Measurements from ENCODE around the gene LRRC15.
A peak's percentile ranks its signal among the peaks of the same experiment; 100 is the strongest.

LRRC15 gene

GRCh38 chr3:194318511-194319161 is 50.9 kb downstream of the LRRC15 start:
- no peak for DNase-seq (ENCODE audit: low read depth in 2 of 2)

GRCh38 chr3:194316918-194317317 is 52.6 kb downstream of the LRRC15 start:
- DNase-seq (ENCODE audit: low read depth in 2 of 2), result no peak

- DNase-seq (ENCODE audit: low read depth in 2 of 2), result no peak
These were observed 53.6 kb downstream of the LRRC15 start for GRCh38 chr3:194315965-194316361.

- peak; percentile 54 to 78 for DNase-seq (ENCODE audit: low read depth in 2 of 2)
These were observed 54.2 kb downstream of the LRRC15 start for GRCh38 chr3:194315088-194315964.

DNA sequence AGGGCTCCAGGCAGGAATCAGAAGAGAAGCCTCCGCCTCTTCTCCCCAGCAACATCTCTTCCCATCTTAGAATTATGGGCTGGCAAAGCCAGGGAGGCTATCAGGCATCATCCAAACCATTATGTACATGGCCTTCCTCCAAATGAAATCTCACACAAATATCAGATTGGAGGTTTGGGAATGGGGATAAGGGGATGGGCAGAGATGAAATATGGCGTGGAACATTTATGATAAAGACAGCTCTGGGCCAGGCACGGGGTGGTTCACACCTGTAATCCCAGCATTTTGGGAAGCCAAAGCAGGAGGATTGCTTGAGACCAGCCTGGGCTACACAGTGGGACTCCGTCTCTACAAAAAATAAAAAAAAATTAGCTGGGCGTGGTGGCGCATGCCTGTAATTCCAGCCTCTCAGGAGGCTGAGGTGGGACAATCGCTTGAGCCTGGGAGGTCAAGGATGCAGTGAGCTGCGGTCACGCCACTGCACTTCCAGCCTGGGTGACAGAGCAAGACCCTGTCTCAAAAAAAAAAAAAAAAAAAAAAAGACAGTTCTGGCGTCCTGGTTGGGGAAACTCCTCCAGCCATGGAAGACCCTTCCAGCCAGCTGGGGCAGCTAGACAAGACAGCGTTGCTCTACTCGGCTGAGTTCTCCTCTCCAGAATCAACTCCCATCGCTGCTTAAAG is 55.0 kb downstream of the LRRC15 start:
- no peak for DNase-seq (ENCODE audit: low read depth in 2 of 2)

DNA sequence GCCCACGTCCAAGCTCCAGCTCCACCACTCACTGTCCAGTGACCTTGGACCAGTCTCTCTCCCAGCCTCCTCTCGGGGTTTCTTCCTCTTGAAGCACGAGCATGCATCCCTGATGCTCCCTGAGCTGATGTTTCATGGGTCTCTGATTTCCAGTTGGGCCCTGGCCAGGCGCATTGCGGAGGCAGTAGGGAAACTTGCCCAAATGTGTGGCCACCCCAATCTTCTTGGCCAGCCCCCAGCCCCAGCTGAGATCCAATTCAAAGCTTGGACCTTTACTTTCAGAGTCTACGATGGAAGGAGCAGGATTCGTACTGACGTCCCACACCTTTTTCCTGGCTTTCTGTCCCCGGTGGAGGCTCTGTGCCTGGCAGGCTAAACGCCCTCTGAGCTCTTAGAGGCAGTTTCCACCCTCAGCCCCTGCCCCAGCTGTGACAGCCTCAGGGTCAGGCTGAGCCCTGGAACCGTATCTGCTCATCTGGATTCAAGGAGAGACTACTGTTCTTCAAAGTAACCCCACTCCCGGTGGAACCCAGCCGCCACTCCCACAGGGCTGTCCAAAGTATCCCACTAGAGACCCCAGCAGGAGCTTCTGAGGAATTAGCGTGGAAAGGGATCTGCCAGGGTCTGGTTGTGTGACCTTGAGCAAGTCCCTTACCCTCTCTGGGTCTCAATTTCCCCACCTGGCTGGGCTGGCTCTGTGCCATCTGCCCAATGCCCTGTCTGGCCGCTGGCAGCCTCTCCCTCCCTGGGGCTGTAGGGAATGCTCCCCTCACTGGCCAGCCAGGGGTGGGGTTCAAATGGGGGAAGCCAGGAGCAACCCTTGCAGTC is 55.8 kb downstream of the LRRC15 start:
- no peak for DNase-seq (ENCODE audit: low read depth in 2 of 2)

DNA sequence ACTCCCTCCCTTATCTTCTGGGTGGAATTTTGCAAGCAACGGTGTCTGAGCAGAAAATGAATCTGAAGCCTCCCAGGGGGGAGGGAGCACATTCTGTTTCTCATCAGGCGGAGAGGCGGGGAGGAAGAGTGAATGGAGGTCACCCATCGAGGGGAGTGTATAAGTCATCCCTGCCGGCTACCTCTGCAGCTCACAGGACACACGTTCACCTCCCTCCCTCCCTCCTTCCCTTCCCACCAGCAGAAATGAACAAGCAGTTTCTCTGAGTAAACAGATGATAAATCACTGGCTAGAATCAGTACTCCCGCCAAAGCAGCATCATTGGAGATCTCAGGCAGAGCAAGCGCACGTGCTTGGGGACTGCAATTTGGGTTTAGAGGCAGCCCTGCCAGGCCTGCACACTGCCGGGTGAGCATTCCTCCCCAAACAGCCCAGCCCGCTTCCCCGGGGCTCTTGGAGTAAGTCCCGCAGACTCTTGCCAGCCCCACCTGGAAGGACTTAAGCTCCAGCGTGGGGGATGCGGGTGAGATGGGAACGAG is 56.7 kb downstream of the LRRC15 start:
- DNase-seq (ENCODE audit: low read depth in 2 of 2), result no peak

DNA sequence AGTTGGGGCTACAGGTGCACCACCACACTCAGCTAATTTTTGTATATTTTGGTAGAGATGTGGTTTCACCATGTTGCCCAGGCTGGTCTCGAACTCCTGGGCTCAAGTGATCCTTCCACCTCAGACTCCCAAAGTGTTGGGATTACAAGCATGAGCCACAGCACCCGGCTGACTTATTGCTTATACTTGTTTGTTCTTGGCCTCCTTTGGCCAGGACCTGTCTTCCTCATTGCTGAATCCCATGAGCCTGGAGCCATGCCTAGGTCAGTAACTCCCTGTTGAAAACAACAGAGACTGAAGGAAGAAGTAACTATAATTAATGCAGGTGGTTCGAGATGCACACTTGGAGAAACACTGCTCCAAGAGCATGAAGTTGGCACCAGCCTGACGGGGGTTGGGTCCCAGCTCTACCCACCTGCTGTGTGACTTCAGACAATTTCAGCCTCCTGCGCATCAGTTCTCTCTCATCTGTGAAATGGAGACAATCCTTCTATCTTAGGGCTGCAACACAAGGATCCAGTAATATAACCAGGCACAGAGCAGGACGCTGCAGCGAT is 57.3 kb downstream of the LRRC15 start:
- DNase-seq (ENCODE audit: low read depth in 2 of 2), result no peak

DNA sequence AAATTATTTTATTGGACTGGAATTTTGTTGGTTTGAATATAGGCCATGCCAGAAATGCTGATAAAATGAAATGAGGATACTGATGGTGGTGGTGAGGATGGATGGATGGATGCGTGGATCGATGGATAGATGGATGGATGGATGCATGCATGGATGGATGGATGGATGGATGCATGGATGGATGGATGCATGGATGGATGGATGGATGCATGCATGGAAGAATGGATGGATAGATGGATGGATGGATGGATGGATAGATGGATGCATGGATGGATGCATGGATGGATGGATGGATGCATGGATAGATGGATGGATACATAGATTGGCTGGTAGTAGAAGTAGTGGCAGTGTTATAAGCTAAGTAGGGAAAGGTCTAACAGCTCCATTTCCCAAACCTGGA is 58.5 kb downstream of the LRRC15 start:
- DNase-seq (ENCODE audit: low read depth in 2 of 2), result no peak

GRCh38 chr3:194310060-194310835 is 59.3 kb downstream of the LRRC15 start:
- no peak for DNase-seq (ENCODE audit: low read depth in 2 of 2)

- DNase-seq (ENCODE audit: low read depth in 2 of 2), result no peak
These were observed 60.7 kb downstream of the LRRC15 start for GRCh38 chr3:194308601-194309449.

GRCh38 chr3:194307849-194308248 is 61.7 kb downstream of the LRRC15 start:
- DNase-seq (ENCODE audit: low read depth in 2 of 2), result no peak

DNA sequence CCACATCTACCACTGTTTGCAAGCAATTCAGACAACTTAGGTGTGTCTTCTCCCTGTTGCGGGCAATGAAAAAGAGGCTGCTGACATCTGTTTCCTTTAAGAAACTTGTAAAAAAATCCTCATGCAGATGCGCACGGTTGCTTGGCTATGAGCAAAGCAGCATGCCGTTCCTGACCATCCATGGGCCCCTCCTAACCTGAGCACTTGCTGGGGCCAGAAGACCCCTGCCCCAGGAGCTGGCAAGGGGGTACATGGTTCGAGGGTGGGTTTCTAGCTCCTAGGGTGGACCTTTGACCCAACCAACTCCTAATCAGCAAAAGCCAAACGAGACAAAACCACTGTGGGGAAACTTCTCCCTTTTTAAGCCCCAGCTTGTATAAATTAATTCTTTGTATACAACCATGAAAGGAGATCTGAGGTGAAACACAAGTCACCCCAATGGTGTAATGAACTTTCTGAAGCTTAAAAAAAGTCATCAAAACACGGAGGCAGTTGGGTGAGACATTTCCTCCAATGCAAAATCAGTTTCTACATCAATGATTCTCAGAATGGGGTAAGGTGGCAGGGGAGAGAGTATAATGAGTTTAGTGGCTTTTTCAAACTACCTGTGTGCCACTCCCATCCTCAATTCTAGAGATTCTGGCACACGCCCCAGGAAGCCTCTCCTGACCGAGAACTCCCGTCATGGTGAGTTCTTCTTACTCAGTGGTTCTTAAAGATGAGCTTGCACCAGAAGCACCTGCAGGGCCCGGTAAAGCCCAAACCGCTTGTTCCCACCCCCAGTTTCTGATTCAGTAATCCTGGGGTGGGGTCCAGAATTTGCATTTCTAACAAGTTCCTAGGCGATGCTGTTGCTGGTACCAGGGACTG is 62.5 kb downstream of the LRRC15 start:
- DNase-seq (ENCODE audit: low read depth in 2 of 2), result no peak

DNA sequence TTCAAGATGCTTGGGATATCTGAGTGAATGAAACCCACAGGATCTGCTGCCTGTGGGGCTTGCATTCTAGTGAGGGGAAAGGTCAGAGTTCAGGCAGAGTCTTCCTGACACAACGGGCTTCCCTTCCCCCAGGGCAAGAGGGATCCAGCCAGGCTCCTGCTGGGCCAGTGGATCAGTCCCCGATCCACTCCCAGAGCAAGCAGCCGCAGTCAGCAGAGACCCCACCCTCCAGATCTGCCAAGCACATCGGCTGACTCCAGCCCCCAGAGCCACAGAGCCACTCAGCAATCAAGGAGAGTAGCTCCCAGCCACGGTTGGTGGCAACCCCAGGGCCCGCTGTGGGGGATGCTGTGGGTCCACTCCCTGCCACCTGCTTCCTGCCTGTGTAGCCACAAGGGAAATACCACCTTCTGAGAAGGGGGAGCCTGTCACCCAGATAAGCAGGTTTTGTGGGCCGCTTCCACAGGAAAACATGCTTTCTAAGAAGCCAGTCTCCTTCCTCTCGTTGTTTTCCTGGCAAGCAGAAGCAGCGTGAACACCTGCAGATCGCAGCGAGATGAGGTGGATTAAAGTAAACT is 63.3 kb downstream of the LRRC15 start:
- DNase-seq (ENCODE audit: low read depth in 2 of 2), result peak in 1 of 2 donors; percentile 8

- DNase-seq (ENCODE audit: low read depth in 2 of 2), result no peak
These were observed 64.0 kb downstream of the LRRC15 start for GRCh38 chr3:194305356-194306108.

Data from stimulated activated CD4-positive, alpha-beta T cell treated with anti-CD3 and anti-CD28 coated beads, Interleukin-1b, Interleukin-23, amount 100 ng/mL, for 1 hour (primary cell).